Measurements from ENCODE around the gene SFXN4.

DNA sequence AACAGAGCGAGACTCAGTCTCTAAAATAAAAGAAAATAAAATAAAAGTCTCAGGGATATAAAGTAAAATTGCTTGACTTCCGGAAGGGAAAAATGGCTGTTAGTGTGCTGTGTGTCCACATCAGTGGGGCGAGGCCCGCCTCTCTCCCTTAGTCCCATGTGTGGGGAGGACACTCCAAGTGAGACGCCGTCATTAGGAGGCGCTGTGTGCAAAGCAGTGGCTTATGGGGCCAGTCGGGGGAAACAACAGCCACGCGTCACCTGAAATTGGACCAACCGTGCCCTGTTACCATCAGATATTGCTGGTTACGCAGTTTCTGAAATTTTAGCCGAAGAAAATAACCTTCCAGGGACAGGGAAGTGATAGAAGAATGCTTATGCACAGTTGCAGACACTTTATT is 15.8 kb downstream of the SFXN4 start:
- TF ChIP-seq CTCF (conservative IDR thresholded peaks at IDR 0.05; ENCODE audit: low read depth, low read length) (peak; percentile 46), EZH2 (IDR thresholded peaks at IDR 0.05; ENCODE audit: borderline replicate concordance, low read depth, low read length, poor library complexity, severe bottlenecking) (no peak)
